ENCODE measurements around the gene COL27A1.
A peak's percentile ranks its signal among the peaks of the same experiment; 100 is the strongest.

COL27A1 gene

GRCh38 chr9:114258866-114259797 lies 103.8 kb downstream of the COL27A1 start:
- no peak for TF ChIP-seq Cebpa-rat (IDR thresholded peaks at IDR 0.05)
- H3K36me3 ChIP-seq: peaks cover 0 to 78% (median 38%) of the 10 kb centered on the region in 11 experiments; a peak in 17 of 22 replicates

DNA sequence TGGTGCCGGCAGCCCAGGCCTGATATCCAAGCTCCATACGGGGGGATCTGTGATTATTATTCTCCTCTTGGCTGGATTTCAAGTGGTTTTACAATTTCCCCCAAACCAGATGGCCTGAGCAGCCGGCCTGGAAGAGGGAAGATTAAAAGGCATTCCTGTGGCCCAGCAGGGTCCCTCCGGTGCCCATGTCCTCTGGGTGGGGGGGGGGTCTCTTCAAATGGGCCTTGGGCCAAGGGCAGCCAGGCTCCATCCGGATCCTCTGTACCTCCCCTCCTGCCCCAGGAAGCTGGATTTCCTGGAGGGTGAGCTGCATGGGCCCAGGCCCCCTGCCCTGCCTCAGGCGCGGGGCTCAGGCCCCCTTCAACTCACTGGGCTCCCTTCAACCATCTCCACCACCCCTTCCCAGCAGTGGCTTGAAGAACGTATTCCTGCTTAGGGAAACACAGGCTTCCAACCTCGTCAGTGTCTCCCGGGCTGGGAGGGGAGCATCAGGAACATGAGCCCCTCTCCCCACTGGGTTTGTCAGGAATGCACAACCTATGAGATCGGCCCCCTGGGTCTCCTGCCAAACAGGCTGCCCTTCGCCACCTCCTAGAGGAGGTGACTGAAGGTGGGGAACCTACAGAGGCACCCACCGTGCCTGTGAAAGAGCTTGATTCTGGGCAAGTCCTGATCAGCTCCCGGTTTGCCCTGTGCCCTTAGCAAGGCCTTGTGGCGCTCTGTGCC lies 104.6 kb downstream of the COL27A1 start:
- Histone ChIP-seq H4K20me1 (peaks cover 0 to 20% (median 0%) of the 10 kb centered on the region in 11 experiments; a peak in 2 of 22 replicates), H3K4me3 (no peak overlapping the region), H3K36me3 (peaks cover 0 to 78% (median 43%) of the 10 kb centered on the region in 11 experiments; a peak in 18 of 22 replicates), H3K9me3 (replicated peaks in 1 of 11) (no peaks in the 10 kb centered on the region), H3K27ac (no peak overlapping the region), H3K27me3 (no peaks in the 10 kb centered on the region), H3K9ac (no peak overlapping the region), H3K4me2 (no peak overlapping the region), H3K4me1 (peaks cover 0 to 7% (median 0%) of the 10 kb centered on the region in 10 experiments; a peak in 1 of 20 replicates)
- no peak for TF ChIP-seq Cebpa-rat (IDR thresholded peaks at IDR 0.05)

More at GRCh38 chr9:114258866-114259797, 103.8 kb downstream of the COL27A1 start:
- Histone ChIP-seq H3K9me3 (replicated peaks in 1 of 11) (no peaks in the 10 kb centered on the region), H3K27ac (no peak overlapping the region), H4K20me1 (peaks cover 0 to 20% (median 0%) of the 10 kb centered on the region in 11 experiments; a peak in 2 of 22 replicates), H3K9ac (no peak overlapping the region), H3K4me2 (no peak overlapping the region), H3K4me1 (peaks cover 0 to 7% (median 0%) of the 10 kb centered on the region in 10 experiments; a peak in 1 of 20 replicates), H3K4me3 (no peak overlapping the region), H3K27me3 (no peaks in the 10 kb centered on the region)

- Histone ChIP-seq H3K27me3 (no peaks in the 10 kb centered on the region), H3K4me3 (no peak overlapping the region), H3K27ac (no peak overlapping the region), H3K9me3 (replicated peaks in 1 of 11) (no peaks in the 10 kb centered on the region), H4K20me1 (peaks cover 0 to 21% (median 0%) of the 10 kb centered on the region in 11 experiments; a peak in 2 of 22 replicates), H3K36me3 (peaks cover 9 to 78% (median 44%) of the 10 kb centered on the region in 11 experiments; a peak in 21 of 22 replicates), H3K4me2 (no peak overlapping the region), H3K4me1 (peaks cover 0 to 7% (median 0%) of the 10 kb centered on the region in 10 experiments; a peak in 1 of 20 replicates), H3K9ac (no peak overlapping the region)
- no peak for TF ChIP-seq Cebpa-rat (IDR thresholded peaks at IDR 0.05)
Observed at GRCh38 chr9:114261026-114261425, 105.7 kb downstream of the COL27A1 start.

GRCh38 chr9:114261987-114262386 lies 106.7 kb downstream of the COL27A1 start:
- TF ChIP-seq Cebpa-rat (IDR thresholded peaks at IDR 0.05): no peak
- H4K20me1 ChIP-seq: peaks cover 0 to 26% (median 0%) of the 10 kb centered on the region in 11 experiments; a peak in 2 of 22 replicates
- H3K4me1 ChIP-seq: peaks cover 0 to 7% (median 0%) of the 10 kb centered on the region in 10 experiments; a peak in 1 of 20 replicates
- H3K27me3 ChIP-seq: no peaks in the 10 kb centered on the region
- no peaks in the 10 kb centered on the region for H3K9me3 ChIP-seq (replicated peaks in 1 of 11)
- no peak overlapping the region for H3K27ac ChIP-seq
- no peak overlapping the region for H3K4me3 ChIP-seq
- no peak overlapping the region for H3K4me2 ChIP-seq
- 0 out of 22 replicates have a peak overlapping the region, but pooled peaks of 1 of the 11 experiments have one; percentile 14 for H3K9ac ChIP-seq
- peaks cover 19 to 79% (median 52%) of the 10 kb centered on the region in 11 experiments; a peak in 21 of 22 replicates for H3K36me3 ChIP-seq

GRCh38 chr9:114263853-114264510 lies 108.6 kb downstream of the COL27A1 start:
- H3K36me3 ChIP-seq: peaks cover 29 to 88% (median 58%) of the 10 kb centered on the region in 11 experiments; a peak in 21 of 22 replicates
- no peak overlapping the region for H3K4me2 ChIP-seq
- peaks cover 0 to 29% (median 0%) of the 10 kb centered on the region in 11 experiments; a peak in 1 of 22 replicates for H4K20me1 ChIP-seq
- H3K9me3 ChIP-seq (replicated peaks in 1 of 11): no peaks in the 10 kb centered on the region
- no peak for TF ChIP-seq Cebpa-rat (IDR thresholded peaks at IDR 0.05)
- no peak overlapping the region for H3K4me3 ChIP-seq
- peaks cover 0 to 8% (median 0%) of the 10 kb centered on the region in 10 experiments; a peak in 2 of 20 replicates for H3K4me1 ChIP-seq
- no peak overlapping the region for H3K27ac ChIP-seq
- 0 out of 22 replicates have a peak overlapping the region, but pooled peaks of 1 of the 11 experiments have one; percentile 5 for H3K9ac ChIP-seq
- no peaks in the 10 kb centered on the region for H3K27me3 ChIP-seq

DNA sequence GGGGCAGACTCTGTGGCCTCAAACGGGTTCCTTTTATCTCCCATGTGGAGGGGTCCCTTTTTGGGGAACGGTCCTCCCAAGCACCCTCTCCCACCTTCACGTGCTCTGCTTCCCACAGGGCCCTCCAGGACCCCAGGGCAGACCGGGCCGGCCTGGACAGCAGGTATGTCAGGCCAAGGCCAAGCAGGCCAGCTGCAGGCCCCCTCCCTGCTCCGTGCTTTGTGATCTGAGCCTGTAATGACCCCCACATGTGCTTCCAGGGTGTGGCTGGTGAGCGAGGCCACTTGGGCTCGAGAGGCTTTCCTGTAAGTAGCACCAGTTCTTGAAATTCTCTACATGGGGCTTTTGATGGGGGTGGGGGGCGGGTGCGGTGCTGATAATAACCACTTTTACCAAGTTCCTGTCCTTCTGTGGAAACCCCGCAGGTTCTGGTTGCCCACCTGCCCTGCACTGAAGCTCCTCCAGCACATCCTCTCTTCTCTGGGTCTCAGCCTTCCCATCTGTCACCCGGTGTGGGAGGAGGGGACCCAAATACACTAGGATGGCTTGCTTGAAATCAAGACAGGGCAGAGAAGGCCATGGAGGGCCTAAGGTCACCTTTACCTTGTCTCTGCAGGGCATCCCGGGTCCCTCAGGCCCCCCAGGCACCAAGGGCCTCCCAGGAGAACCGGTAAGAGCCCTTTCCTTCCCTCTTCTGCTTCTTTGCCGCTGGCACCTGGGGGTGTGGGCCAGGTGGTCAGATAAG lies 109.6 kb downstream of the COL27A1 start:
- Histone ChIP-seq H4K20me1 (peaks cover 0 to 26% (median 0%) of the 10 kb centered on the region in 11 experiments; a peak in 1 of 22 replicates), H3K9me3 (replicated peaks in 1 of 11) (no peaks in the 10 kb centered on the region), H3K4me3 (no peak overlapping the region)

DNA sequence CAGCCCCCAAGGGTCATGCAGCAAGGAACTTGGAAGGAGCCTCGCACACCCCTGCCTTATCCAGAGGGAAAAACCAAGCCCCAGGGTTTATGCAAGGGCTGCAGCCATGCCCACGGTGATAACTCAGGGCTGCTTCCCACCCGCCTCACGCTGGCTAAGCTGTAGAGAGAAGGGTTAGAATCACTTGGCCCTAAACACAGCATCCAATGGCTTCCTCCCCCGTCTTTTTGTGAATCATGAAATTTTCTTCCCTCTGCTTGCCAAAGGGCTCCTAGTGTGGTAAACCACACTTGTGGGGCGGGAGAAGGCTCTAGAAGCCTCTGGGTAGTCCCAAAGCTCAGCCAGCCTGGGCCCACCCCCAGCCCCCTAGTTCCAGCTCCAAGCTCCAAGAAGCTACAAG lies 111.6 kb downstream of the COL27A1 start:
- Histone ChIP-seq H3K27ac (no peak overlapping the region; a peak in 1 of 22 replicates), H3K9ac (no peak overlapping the region), H4K20me1 (peaks cover 0 to 29% (median 0%) of the 10 kb centered on the region in 11 experiments; a peak in 2 of 22 replicates), H3K36me3 (peaks cover 29 to 96% (median 77%) of the 10 kb centered on the region in 11 experiments; a peak in 21 of 22 replicates), H3K4me3 (no peak overlapping the region), H3K4me1 (peaks cover 0 to 17% (median 0%) of the 10 kb centered on the region in 10 experiments; a peak in 3 of 20 replicates), H3K4me2 (no peak overlapping the region), H3K9me3 (replicated peaks in 1 of 11) (no peaks in the 10 kb centered on the region), H3K27me3 (no peaks in the 10 kb centered on the region)
- no peak for TF ChIP-seq Cebpa-rat (IDR thresholded peaks at IDR 0.05)

More for the DNA sequence above, 109.6 kb downstream of the COL27A1 start:
- Histone ChIP-seq H3K27ac (no peak overlapping the region), H3K36me3 (peaks cover 29 to 88% (median 66%) of the 10 kb centered on the region in 11 experiments; a peak in 21 of 22 replicates), H3K9ac (no peak overlapping the region), H3K27me3 (no peaks in the 10 kb centered on the region), H3K4me2 (no peak overlapping the region), H3K4me1 (peaks cover 0 to 16% (median 0%) of the 10 kb centered on the region in 10 experiments; a peak in 3 of 20 replicates)
- no peak for TF ChIP-seq Cebpa-rat (IDR thresholded peaks at IDR 0.05)

All from BLaER1 treated with 17β-estradiol and CSF1 and Interleukin-3, amounts not matched to agents 10 nM and 100 nM (cell line).